Smooth muscle cell (in vitro differentiated cells): ENCODE results near the gene KDM4C. TPM values are rescaled to one million over a fixed set of nuclear protein-coding genes. Genes with fewer than 3 reads are reported as not detected.

Source experiments
- DNase-seq: peaks from one replicate; lab custom pipeline; 2025; ENCODE audit not compliant: unreplicated experiment; lab: John Stamatoyannopoulos, UW
- H2AFZ ChIP-seq: fragments of 200-600 bp; sonication (generic); 2 replicates; pipeline ENCODE4 v1.6.0; 2016; ENCODE audit warnings: antibody characterized with exemption, low read depth, mild to moderate bottlenecking
- H3F3A ChIP-seq: fragments of 200-600 bp; sonication (generic); 2 replicates; pipeline ENCODE4 v1.6.0; 2017; ENCODE audit warnings: antibody characterized with exemption, low read depth
- H3K27ac ChIP-seq: fragments of 200-600 bp; sonication (generic); 2 replicates; pipeline ENCODE4 v1.5.1; 2016; ENCODE audit warnings: low read depth, mild to moderate bottlenecking
- H3K27me3 ChIP-seq: fragments of 200-600 bp; sonication (generic); 2 replicates; pipeline ENCODE4 v1.6.1; 2016; ENCODE audit warnings: low read depth, mild to moderate bottlenecking
- H3K36me3 ChIP-seq: fragments of 200-600 bp; sonication (generic); 2 replicates; pipeline ENCODE4 v1.5.1; 2016; ENCODE audit warnings: low read depth
- H3K4me1 ChIP-seq: fragments of 200-600 bp; sonication (generic); 2 replicates; pipeline ENCODE4 v1.5.1; 2016; ENCODE audit warnings: low read depth
- H3K4me2 ChIP-seq: fragments of 200-600 bp; sonication (generic); 2 replicates; pipeline ENCODE4 v1.6.0; 2016; ENCODE audit warnings: mild to moderate bottlenecking
- H3K4me3 ChIP-seq: fragments of 200-600 bp; sonication (generic); 2 replicates; pipeline ENCODE4 v1.5.1; 2016; ENCODE audit warnings: mild to moderate bottlenecking
- H3K79me2 ChIP-seq: fragments of 200-600 bp; sonication (generic); 2 replicates; pipeline ENCODE4 v1.6.0; 2016; ENCODE audit warnings: low read depth, mild to moderate bottlenecking
- H3K9ac ChIP-seq: fragments of 200-600 bp; sonication (generic); 2 replicates; pipeline ENCODE4 v1.6.0; 2016; ENCODE audit warnings: low read depth
- H3K9me3 ChIP-seq: fragments of 200-600 bp; sonication (generic); replicated peaks from 2 replicates; pipeline ENCODE4 v1.5.1; 2016; ENCODE audit warnings: low read depth
- H4K20me1 ChIP-seq: fragments of 200-600 bp; sonication (generic); 2 replicates; pipeline ENCODE4 v1.6.0; 2016; ENCODE audit warnings: low read depth
- CTCF ChIP-seq: fragments of 200-600 bp; sonication (generic); IDR thresholded peaks from 2 replicates; pipeline ENCODE4 v1.5.1; 2017; ENCODE audit warnings: borderline replicate concordance, mild to moderate bottlenecking, antibody characterized with exemption; ENCODE audit not compliant: insufficient read depth, poor library complexity, severe bottlenecking
- WGBS: methylation state at CpG from one replicate; pipeline ENCODE4 v1.1.7; 2016; ENCODE audit warnings: low lambda C conversion rate; 5-methylcytosine and 5-hydroxymethylcytosine counted together
- polyA plus RNA-seq: library from polyadenylated mRNA; unstranded; fragments of >200 nt; fragmentation: Nextera tagmentation; extraction: Ambion mirVana; gene quantifications from 2 replicates; pipeline ENCODE4 v1.2.1, GENCODE V29; 2016
- total RNA-seq: library from RNA; depleted of rRNA; stranded (reverse); fragments of >200 nt; gene quantifications from 2 replicates; pipeline ENCODE4 v1.2.3, GENCODE V29; 2014

KDM4C gene
- total and polyA plus RNA-seq, 2 experiments from 2014 or later: 7.5 to 20.2 TPM

GRCh38 chr9:7150153-7150890 is 392.5 kb downstream of the KDM4C start:
- H3K27ac ChIP-seq: no peak overlapping the region
- no peaks in the 10 kb centered on the region for H3K9me3 ChIP-seq
- WGBS: 84% methylated on average over 8 of the region's 8 CpGs
- H3K79me2 ChIP-seq: no peaks in the 10 kb centered on the region
- H3K36me3 ChIP-seq: no peaks in the 10 kb centered on the region
- H3F3A ChIP-seq: no peaks in the 10 kb centered on the region
- H3K27me3 ChIP-seq: no peaks in the 10 kb centered on the region
- peaks cover 6% of the 10 kb centered on the region for H3K4me1 ChIP-seq
- DNase-seq: no peak
- no peak for TF ChIP-seq CTCF
- H2AFZ ChIP-seq: no peak overlapping the region
- H3K4me2 ChIP-seq: no peak overlapping the region
- H3K4me3 ChIP-seq: no peak overlapping the region
- H3K9ac ChIP-seq: no peak overlapping the region
- H4K20me1 ChIP-seq: peaks cover 5% of the 10 kb centered on the region

DNA sequence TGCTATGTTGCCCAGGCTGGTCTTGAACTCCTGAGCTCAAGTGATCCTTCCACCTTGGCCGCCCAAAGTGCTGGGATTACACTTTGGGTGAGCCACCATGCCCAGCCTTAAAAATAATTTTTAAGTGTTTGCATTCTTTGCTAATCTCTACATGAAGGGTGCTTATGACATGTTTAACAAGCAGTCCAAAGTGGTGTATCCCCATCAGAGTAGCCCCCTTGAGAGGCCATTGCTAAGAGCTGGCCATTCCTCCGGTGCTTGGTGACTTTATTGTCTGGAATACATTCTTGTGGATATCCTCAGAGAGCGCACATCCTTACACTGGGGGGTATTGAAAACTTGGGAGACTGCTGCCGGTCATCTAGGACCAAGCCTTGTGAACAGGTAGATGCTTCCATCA is 395.4 kb downstream of the KDM4C start:
- DNase-seq: no peak
- Histone ChIP-seq H3K36me3 (no peaks in the 10 kb centered on the region), H3K79me2 (no peaks in the 10 kb centered on the region), H3K4me2 (no peak overlapping the region), H2AFZ (no peak overlapping the region), H3K4me3 (no peak overlapping the region), H4K20me1 (no peaks in the 10 kb centered on the region), H3K4me1 (no peaks in the 10 kb centered on the region), H3F3A (no peaks in the 10 kb centered on the region), H3K9me3 (no peaks in the 10 kb centered on the region), H3K27me3 (no peaks in the 10 kb centered on the region), H3K27ac (no peak overlapping the region), H3K9ac (no peak overlapping the region)
- 85% methylated on average over 4 of the region's 4 CpGs for WGBS
- TF ChIP-seq CTCF: no peak

DNA sequence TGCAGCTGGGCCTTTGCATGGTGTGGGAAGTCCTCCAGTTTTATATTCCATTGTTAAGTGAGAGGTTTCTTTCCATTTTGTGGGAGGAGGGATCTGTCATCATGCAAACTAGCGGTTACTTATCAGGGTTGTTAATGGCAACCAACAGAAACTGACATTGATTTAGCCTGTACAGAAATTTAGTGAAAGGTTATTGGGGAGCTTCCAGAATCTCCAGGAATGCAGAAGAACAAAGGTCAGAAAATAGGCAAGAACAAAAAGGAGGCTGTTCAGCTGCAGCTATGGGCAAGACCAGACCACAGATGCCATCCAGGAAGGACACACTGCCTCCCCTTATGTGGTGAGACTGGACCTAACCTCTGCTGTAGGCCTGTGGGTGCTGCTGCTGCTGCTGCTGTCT is 395.8 kb downstream of the KDM4C start:
- no peaks in the 10 kb centered on the region for H3F3A ChIP-seq
- H3K27ac ChIP-seq: no peak overlapping the region
- H4K20me1 ChIP-seq: no peaks in the 10 kb centered on the region
- no peak overlapping the region for H3K4me3 ChIP-seq
- no peaks in the 10 kb centered on the region for H3K4me1 ChIP-seq
- no peaks in the 10 kb centered on the region for H3K36me3 ChIP-seq
- WGBS: 71% methylated on average over 1 of the region's 1 CpG
- no peak overlapping the region for H3K4me2 ChIP-seq
- H3K9me3 ChIP-seq: no peaks in the 10 kb centered on the region
- no peak overlapping the region for H3K9ac ChIP-seq
- H3K79me2 ChIP-seq: no peaks in the 10 kb centered on the region
- no peak for DNase-seq
- H2AFZ ChIP-seq: no peak overlapping the region
- H3K27me3 ChIP-seq: no peaks in the 10 kb centered on the region
- TF ChIP-seq CTCF: no peak
